Keratinocyte (primary cell): ENCODE results near the gene PSAP. TPM values are rescaled to one million over a fixed set of nuclear protein-coding genes. Genes with fewer than 3 reads are reported as not detected.
"Not testable (repeated sequence)": the region's sequence is repeated elsewhere in the genome, so short reads cannot be mapped to it uniquely, and the experiment has no call there.

Experiments used
- DNase-seq: peaks from one replicate; pipeline ENCODE4 v3.0.0-alpha.2; 2011; ENCODE audit warnings: low read depth, missing footprints, low spot score
- FAIRE-seq: peaks from 2 replicates; lab custom pipeline; 2011; peaks lifted over from hg19 to GRCh38; lab: Jason Lieb, UNC
- H2AFZ ChIP-seq: 2 replicates; pipeline ENCODE4 v1.6.0; 2012; ENCODE audit warnings: low read length, control low read depth, inconsistent platforms; ENCODE audit not compliant: control insufficient read depth
- H3K27ac ChIP-seq: 2 replicates; pipeline ENCODE4 v1.5.1; 2011; ENCODE audit warnings: low read length; ENCODE audit not compliant: control insufficient read depth, insufficient read depth
- H3K27me3 ChIP-seq: 3 replicates; pipeline ENCODE4 v1.6.0; 2011; ENCODE audit warnings: low read length; ENCODE audit not compliant: control insufficient read depth, insufficient read depth; ENCODE audit errors: extremely low read depth
- H3K36me3 ChIP-seq, 2 experiments: 2 replicates in 1 of 2; 3 replicates in 1 of 2; pipeline ENCODE4 v1.5.1; 2011; ENCODE audit warnings: low read length in 2 of 2, mild to moderate bottlenecking in 1 of 2; ENCODE audit not compliant: control insufficient read depth in 2 of 2, insufficient read depth in 2 of 2; ENCODE audit errors: extremely low read depth in 1 of 2
- H3K4me1 ChIP-seq: 3 replicates; pipeline ENCODE4 v1.5.1; 2011; ENCODE audit warnings: low read length; ENCODE audit not compliant: control insufficient read depth, insufficient read depth; ENCODE audit errors: extremely low read depth
- H3K4me2 ChIP-seq: 3 replicates; pipeline ENCODE4 v1.6.0; 2011; ENCODE audit warnings: low read depth, low read length; ENCODE audit not compliant: control insufficient read depth, insufficient read depth; ENCODE audit errors: extremely low read depth
- H3K4me3 ChIP-seq, 3 experiments: fragments of 200-600 bp in 1 of 3; sonication (generic) in 1 of 3; 2 replicates in 2 of 3; 3 replicates in 1 of 3; pipeline ENCODE4 v1.5.1; 2011 to 2016; ENCODE audit warnings: low read length in 3 of 3, mild to moderate bottlenecking in 3 of 3, control low read depth in 2 of 3, inconsistent platforms in 1 of 3, low read depth in 1 of 3, mixed read lengths in 1 of 3, mixed run types in 1 of 3, moderate library complexity in 1 of 3; ENCODE audit not compliant: control insufficient read depth in 2 of 3, insufficient read depth in 2 of 3; ENCODE audit errors: extremely low read depth in 1 of 3
- H3K79me2 ChIP-seq: 2 replicates; pipeline ENCODE4 v1.6.0; 2012; ENCODE audit warnings: low read length; ENCODE audit not compliant: control insufficient read depth, insufficient read depth
- H3K9ac ChIP-seq: 3 replicates; pipeline ENCODE4 v1.6.0; 2011; ENCODE audit warnings: low read length; ENCODE audit not compliant: control insufficient read depth, insufficient read depth; ENCODE audit errors: extremely low read depth
- H3K9me1 ChIP-seq: 3 replicates; pipeline ENCODE4 v1.6.0; 2011; ENCODE audit warnings: low read length; ENCODE audit not compliant: control insufficient read depth, insufficient read depth; ENCODE audit errors: extremely low read depth
- H3K9me3 ChIP-seq: 2 replicates; pipeline ENCODE4 v1.5.1; 2012; ENCODE audit warnings: low read depth, low read length; ENCODE audit not compliant: control insufficient read depth
- H4K20me1 ChIP-seq: 3 replicates; pipeline ENCODE4 v1.6.0; 2011; ENCODE audit warnings: low read length; ENCODE audit not compliant: control insufficient read depth, insufficient read depth; ENCODE audit errors: extremely low read depth
- EZH2 ChIP-seq: IDR thresholded peaks from one replicate; pipeline ENCODE4 v1.6.1; 2012; ENCODE audit warnings: inconsistent platforms, mild to moderate bottlenecking, low read length, moderate library complexity
- dilution Hi-C: fragments of 300-500 bp; cut with MboI; formaldehyde crosslinking; loops from one replicate; pipeline ENCODE4 v1.7.0; 2020; ENCODE audit warnings: low sequenced_read_pairs; ENCODE audit not compliant: extremely low pct_ligation_motif_present
- polyA plus RNA-seq, 5 experiments: library from polyadenylated mRNA; depleted of rRNA in 3 of 5; stranded (reverse) in 3 of 5; stranded (forward) in 1 of 5; unstranded in 1 of 5; fragments of >200 nt; gene quantifications; 1 replicate in 1 of 5; 2 replicates in 3 of 5; 3 replicates in 1 of 5; pipeline versions ENCODE4 v1.2.1 to v1.2.3, GENCODE V29; 2011 to 2012; ENCODE audit warnings: missing spikeins in 2 of 5, low read depth in 1 of 5, low replicate concordance in 1 of 5
- TF ChIP-seq, protein P1 (sequence below), 3 experiments: IDR thresholded peaks in 1 of 3; conservative IDR thresholded peaks in 1 of 3; optimal IDR thresholded peaks in 1 of 3; 2 replicates in 2 of 3; 3 replicates in 1 of 3; pipeline versions ENCODE3 to v1.5.1; 2011; ENCODE audit warnings: low read length in 3 of 3, mild to moderate bottlenecking in 3 of 3, moderate library complexity in 2 of 3, control low read depth in 1 of 3, inconsistent platforms in 1 of 3; ENCODE audit not compliant: insufficient read depth in 2 of 3; ENCODE audit errors: extremely low read depth in 1 of 3

The PSAP gene
- polyA plus RNA-seq, 1 donor (not counting 4 experiments of a cell fraction or from before 2014, with no cell fraction given) = 1,075 TPM

GRCh38 chr10:71882813-71883659, 32.0 kb upstream of the PSAP start:
- Histone ChIP-seq H3K27ac (no peak overlapping the region), H3K4me3 (no peak overlapping the region), H3K9me1 (no peaks in the 10 kb centered on the region), H3K9ac (no peak overlapping the region), H3K4me2 (no peak overlapping the region), H4K20me1 (no peaks in the 10 kb centered on the region), H3K9me3 (no peaks in the 10 kb centered on the region), H3K27me3 (no peaks in the 10 kb centered on the region), H3K79me2 (no peaks in the 10 kb centered on the region), H3K4me1 (peaks cover under 1% of the 10 kb centered on the region), H2AFZ (no peak overlapping the region), H3K36me3 (no peaks in the 10 kb centered on the region)
- no peak for FAIRE-seq
- TF ChIP-seq EZH2 = no peak
- TF ChIP-seq, protein P1, sequence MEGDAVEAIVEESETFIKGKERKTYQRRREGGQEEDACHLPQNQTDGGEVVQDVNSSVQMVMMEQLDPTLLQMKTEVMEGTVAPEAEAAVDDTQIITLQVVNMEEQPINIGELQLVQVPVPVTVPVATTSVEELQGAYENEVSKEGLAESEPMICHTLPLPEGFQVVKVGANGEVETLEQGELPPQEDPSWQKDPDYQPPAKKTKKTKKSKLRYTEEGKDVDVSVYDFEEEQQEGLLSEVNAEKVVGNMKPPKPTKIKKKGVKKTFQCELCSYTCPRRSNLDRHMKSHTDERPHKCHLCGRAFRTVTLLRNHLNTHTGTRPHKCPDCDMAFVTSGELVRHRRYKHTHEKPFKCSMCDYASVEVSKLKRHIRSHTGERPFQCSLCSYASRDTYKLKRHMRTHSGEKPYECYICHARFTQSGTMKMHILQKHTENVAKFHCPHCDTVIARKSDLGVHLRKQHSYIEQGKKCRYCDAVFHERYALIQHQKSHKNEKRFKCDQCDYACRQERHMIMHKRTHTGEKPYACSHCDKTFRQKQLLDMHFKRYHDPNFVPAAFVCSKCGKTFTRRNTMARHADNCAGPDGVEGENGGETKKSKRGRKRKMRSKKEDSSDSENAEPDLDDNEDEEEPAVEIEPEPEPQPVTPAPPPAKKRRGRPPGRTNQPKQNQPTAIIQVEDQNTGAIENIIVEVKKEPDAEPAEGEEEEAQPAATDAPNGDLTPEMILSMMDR (optimal IDR thresholded peaks at IDR 0.05 in 1 of 3, IDR thresholded peaks at IDR 0.05 in 1 of 3, conservative IDR thresholded peaks at IDR 0.05 in 1 of 3; ENCODE audit: extremely low read depth in 1 of 3, insufficient read depth in 2 of 3, low read length in 3 of 3) = no peak
- no peak for DNase-seq
- dilution Hi-C loops = no loop called here

DNA sequence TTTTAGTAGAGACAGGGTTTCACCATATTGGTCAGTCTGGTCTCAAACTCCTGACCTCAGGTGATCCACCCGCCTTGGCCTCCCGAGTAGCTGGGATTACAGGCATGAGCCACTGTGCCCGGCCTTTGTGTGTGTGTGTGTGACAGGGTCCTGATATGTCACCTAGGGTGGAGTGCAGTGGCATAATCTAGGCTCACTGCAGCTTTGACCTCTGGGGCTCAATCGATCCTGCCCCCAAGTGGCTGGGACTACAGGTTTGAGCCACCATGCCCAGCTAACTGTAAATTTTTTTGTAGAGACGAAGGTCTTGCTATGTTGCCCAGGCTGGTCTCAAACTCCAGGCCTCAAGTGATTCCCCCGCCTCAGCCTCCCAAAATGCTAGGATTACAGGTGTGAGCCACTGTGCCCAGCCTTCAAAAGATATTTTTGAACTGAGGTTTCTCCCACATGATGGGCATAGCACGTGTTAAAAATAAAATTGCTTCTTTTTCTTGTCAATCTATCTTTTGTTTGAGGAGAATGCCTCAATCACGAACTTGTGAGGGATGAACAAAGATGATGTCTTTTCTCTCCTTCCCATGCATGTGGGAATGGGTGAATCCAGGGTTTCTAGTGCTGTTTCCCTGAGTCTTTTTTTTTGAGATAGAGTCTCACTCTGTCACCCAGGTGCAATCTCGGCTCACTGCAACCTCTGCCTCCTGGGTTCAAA, 30.8 kb upstream of the PSAP start:
- no peak overlapping the region for H3K4me3 ChIP-seq
- no peak overlapping the region for H2AFZ ChIP-seq
- no peak overlapping the region for H3K9ac ChIP-seq
- H3K27ac ChIP-seq = no peak overlapping the region
- no peaks in the 10 kb centered on the region for H3K27me3 ChIP-seq
- dilution Hi-C loops = no loop called here
- TF ChIP-seq, protein P1 (optimal IDR thresholded peaks at IDR 0.05 in 1 of 3, IDR thresholded peaks at IDR 0.05 in 1 of 3, conservative IDR thresholded peaks at IDR 0.05 in 1 of 3; ENCODE audit: extremely low read depth in 1 of 3, insufficient read depth in 2 of 3, low read length in 3 of 3) = no peak
- TF ChIP-seq EZH2 = no peak
- no peak overlapping the region for H3K4me2 ChIP-seq
- no peaks in the 10 kb centered on the region for H4K20me1 ChIP-seq
- FAIRE-seq (no peak), DNase-seq (no peak)
- H3K4me1 ChIP-seq = no peaks in the 10 kb centered on the region
- no peaks in the 10 kb centered on the region for H3K36me3 ChIP-seq
- no peaks in the 10 kb centered on the region for H3K79me2 ChIP-seq
- no peaks in the 10 kb centered on the region for H3K9me3 ChIP-seq
- no peaks in the 10 kb centered on the region for H3K9me1 ChIP-seq

- H3K27ac ChIP-seq, dilution Hi-C loops, H3K9me1 ChIP-seq, H3K9ac ChIP-seq, FAIRE-seq, DNase-seq, H3K79me2 ChIP-seq, H3K36me3 ChIP-seq, H3K9me3 ChIP-seq, H3K4me1 ChIP-seq, H3K4me3 ChIP-seq, H3K27me3 ChIP-seq, H2AFZ ChIP-seq, H3K4me2 ChIP-seq, H4K20me1 ChIP-seq: not testable (repeated sequence)
Observed at GRCh38 chr10:71881307-71881624, 30.2 kb upstream of the PSAP start.
